ENCODE data around the gene PDAP1.

The PDAP1 gene

GRCh38 chr7:99456288-99456687, 47.9 kb upstream of the PDAP1 start:
- H3K27ac ChIP-seq (ENCODE audit: low read length), result no peak overlapping the region
- no peaks in the 10 kb centered on the region for H3K4me1 ChIP-seq (ENCODE audit: low read length)
- H4K20me1 ChIP-seq (ENCODE audit: insufficient read depth, low read length), result peaks cover 19% of the 10 kb centered on the region
- peaks cover 37% of the 10 kb centered on the region for H3K79me2 ChIP-seq (ENCODE audit: low read length)
- TF ChIP-seq CTCF (IDR thresholded peaks at IDR 0.05; ENCODE audit: low read depth, low read length) (no peak), EZH2phosphoT487 (IDR thresholded peaks at IDR 0.05; ENCODE audit: low read depth) (no peak)
- peaks cover 73% of the 10 kb centered on the region for H3K36me3 ChIP-seq (replicated peaks; ENCODE audit: low read depth, low read length)
- H3K27me3 ChIP-seq (ENCODE audit: low read depth, low read length), result no peaks in the 10 kb centered on the region
- no peak overlapping the region for H3K4me2 ChIP-seq (ENCODE audit: low read length)
- H3K4me3 ChIP-seq (ENCODE audit: low read length), result no peak overlapping the region
- no peak overlapping the region for H2AFZ ChIP-seq (ENCODE audit: low read depth, low read length)
- H3K9ac ChIP-seq (ENCODE audit: low read length), result no peak overlapping the region
- no peaks in the 10 kb centered on the region for H3K9me3 ChIP-seq (ENCODE audit: insufficient read depth, low read length)

- H4K20me1 ChIP-seq (ENCODE audit: insufficient read depth, low read length), result peaks cover 15% of the 10 kb centered on the region
- H3K27me3 ChIP-seq (ENCODE audit: low read depth, low read length), result no peaks in the 10 kb centered on the region
- no peak overlapping the region for H3K9ac ChIP-seq (ENCODE audit: low read length)
- H3K4me2 ChIP-seq (ENCODE audit: low read length), result no peak overlapping the region
- H2AFZ ChIP-seq (ENCODE audit: low read depth, low read length), result no peak overlapping the region
- H3K4me3 ChIP-seq (ENCODE audit: low read length), result no peak overlapping the region
- H3K4me1 ChIP-seq (ENCODE audit: low read length), result no peaks in the 10 kb centered on the region
- peaks cover 33% of the 10 kb centered on the region for H3K79me2 ChIP-seq (ENCODE audit: low read length)
- H3K27ac ChIP-seq (ENCODE audit: low read length), result no peak overlapping the region
- H3K9me3 ChIP-seq (ENCODE audit: insufficient read depth, low read length), result no peaks in the 10 kb centered on the region
- no peak for TF ChIP-seq EZH2phosphoT487 (IDR thresholded peaks at IDR 0.05; ENCODE audit: low read depth)
- TF ChIP-seq CTCF (IDR thresholded peaks at IDR 0.05; ENCODE audit: low read depth, low read length), result no peak
- peaks cover 70% of the 10 kb centered on the region for H3K36me3 ChIP-seq (replicated peaks; ENCODE audit: low read depth, low read length)
Measured at GRCh38 chr7:99455874-99456273, 47.5 kb upstream of the PDAP1 start.

GRCh38 chr7:99453105-99453504, 44.7 kb upstream of the PDAP1 start:
- H3K36me3 ChIP-seq (replicated peaks; ENCODE audit: low read depth, low read length), result peaks cover 72% of the 10 kb centered on the region
- no peak for TF ChIP-seq EZH2phosphoT487 (IDR thresholded peaks at IDR 0.05; ENCODE audit: low read depth)
- no peak for TF ChIP-seq CTCF (IDR thresholded peaks at IDR 0.05; ENCODE audit: low read depth, low read length)

GRCh38 chr7:99452541-99452940, 44.1 kb upstream of the PDAP1 start:
- Histone ChIP-seq H3K27ac (ENCODE audit: low read length) (no peak overlapping the region), H3K4me1 (ENCODE audit: low read length) (no peaks in the 10 kb centered on the region), H3K9me3 (ENCODE audit: insufficient read depth, low read length) (no peaks in the 10 kb centered on the region), H3K9ac (ENCODE audit: low read length) (no peak overlapping the region), H3K27me3 (ENCODE audit: low read depth, low read length) (no peaks in the 10 kb centered on the region), H3K4me2 (ENCODE audit: low read length) (no peak overlapping the region), H3K79me2 (ENCODE audit: low read length) (peaks cover 3% of the 10 kb centered on the region; the same call in 1 of the 2 replicates), H3K36me3 (replicated peaks; ENCODE audit: low read depth, low read length) (peaks cover 69% of the 10 kb centered on the region), H3K4me3 (ENCODE audit: low read length) (no peak overlapping the region), H2AFZ (ENCODE audit: low read depth, low read length) (no peak overlapping the region), H4K20me1 (ENCODE audit: insufficient read depth, low read length) (peaks cover 4% of the 10 kb centered on the region; the same call in 1 of the 2 replicates)
- TF ChIP-seq EZH2phosphoT487 (IDR thresholded peaks at IDR 0.05; ENCODE audit: low read depth) (no peak), CTCF (IDR thresholded peaks at IDR 0.05; ENCODE audit: low read depth, low read length) (no peak)

More at GRCh38 chr7:99453105-99453504, 44.7 kb upstream of the PDAP1 start:
- no peak overlapping the region for H3K4me3 ChIP-seq (ENCODE audit: low read length)
- H3K27ac ChIP-seq (ENCODE audit: low read length), result no peak overlapping the region
- no peaks in the 10 kb centered on the region for H3K27me3 ChIP-seq (ENCODE audit: low read depth, low read length)
- H3K4me2 ChIP-seq (ENCODE audit: low read length), result no peak overlapping the region
- no peak overlapping the region for H2AFZ ChIP-seq (ENCODE audit: low read depth, low read length)
- H3K9ac ChIP-seq (ENCODE audit: low read length), result no peak overlapping the region
- peaks cover 4% of the 10 kb centered on the region; the same call in 1 of the 2 replicates for H4K20me1 ChIP-seq (ENCODE audit: insufficient read depth, low read length)
- peaks cover 8% of the 10 kb centered on the region; the same call in 1 of the 2 replicates for H3K79me2 ChIP-seq (ENCODE audit: low read length)
- H3K4me1 ChIP-seq (ENCODE audit: low read length), result no peaks in the 10 kb centered on the region
- no peaks in the 10 kb centered on the region for H3K9me3 ChIP-seq (ENCODE audit: insufficient read depth, low read length)

Data from OCI-LY3 (cell line).